GM23338 (cell line): ENCODE measurements around the gene ST3GAL2.

Source experiments
- EZH2 ChIP-seq: fragments of 200-600 bp; sonication (generic); IDR thresholded peaks from one replicate; pipeline ENCODE4 v1.8.0; 2017; ENCODE audit warnings: antibody characterized with exemption, mild to moderate bottlenecking, low read depth; ENCODE audit not compliant: unreplicated experiment
- EZH2phosphoT487 ChIP-seq: fragments of 200-600 bp; sonication (generic); IDR thresholded peaks from one replicate; pipeline ENCODE4 v1.8.1; 2018; ENCODE audit warnings: antibody characterized with exemption; ENCODE audit not compliant: unreplicated experiment
- NANOG ChIP-seq: IDR thresholded peaks from 2 replicates; pipeline ENCODE4 v1.6.1; 2016; ENCODE audit warnings: antibody characterized with exemption, borderline replicate concordance
- POLR2AphosphoS5 ChIP-seq: IDR thresholded peaks from 2 replicates; pipeline ENCODE4 v1.6.1; 2016; ENCODE audit warnings: antibody characterized with exemption, low read depth
- ZNF114 ChIP-seq: fragments of 250-450 bp; sonication (Bioruptor Pico); IDR thresholded peaks from 2 replicates; pipeline ENCODE4 v1.5.0; 2020; ENCODE audit warnings: mild to moderate bottlenecking, moderate library complexity
- TF ChIP-seq, protein P1 (sequence below), 2 experiments: fragments of 200-600 bp in 1 of 2; sonication (generic) in 1 of 2; conservative IDR thresholded peaks; 2 replicates each; pipeline versions ENCODE4 v1.5.1 to v1.6.1; 2016 to 2017; ENCODE audit warnings: antibody characterized with exemption in 2 of 2, low read depth in 2 of 2, mild to moderate bottlenecking in 2 of 2, moderate library complexity in 1 of 2
- TF ChIP-seq, protein P2 (sequence below): IDR thresholded peaks from one replicate; pipeline ENCODE4 v1.6.1; 2018; ENCODE audit warnings: antibody characterized with exemption; ENCODE audit not compliant: unreplicated experiment

DNA sequence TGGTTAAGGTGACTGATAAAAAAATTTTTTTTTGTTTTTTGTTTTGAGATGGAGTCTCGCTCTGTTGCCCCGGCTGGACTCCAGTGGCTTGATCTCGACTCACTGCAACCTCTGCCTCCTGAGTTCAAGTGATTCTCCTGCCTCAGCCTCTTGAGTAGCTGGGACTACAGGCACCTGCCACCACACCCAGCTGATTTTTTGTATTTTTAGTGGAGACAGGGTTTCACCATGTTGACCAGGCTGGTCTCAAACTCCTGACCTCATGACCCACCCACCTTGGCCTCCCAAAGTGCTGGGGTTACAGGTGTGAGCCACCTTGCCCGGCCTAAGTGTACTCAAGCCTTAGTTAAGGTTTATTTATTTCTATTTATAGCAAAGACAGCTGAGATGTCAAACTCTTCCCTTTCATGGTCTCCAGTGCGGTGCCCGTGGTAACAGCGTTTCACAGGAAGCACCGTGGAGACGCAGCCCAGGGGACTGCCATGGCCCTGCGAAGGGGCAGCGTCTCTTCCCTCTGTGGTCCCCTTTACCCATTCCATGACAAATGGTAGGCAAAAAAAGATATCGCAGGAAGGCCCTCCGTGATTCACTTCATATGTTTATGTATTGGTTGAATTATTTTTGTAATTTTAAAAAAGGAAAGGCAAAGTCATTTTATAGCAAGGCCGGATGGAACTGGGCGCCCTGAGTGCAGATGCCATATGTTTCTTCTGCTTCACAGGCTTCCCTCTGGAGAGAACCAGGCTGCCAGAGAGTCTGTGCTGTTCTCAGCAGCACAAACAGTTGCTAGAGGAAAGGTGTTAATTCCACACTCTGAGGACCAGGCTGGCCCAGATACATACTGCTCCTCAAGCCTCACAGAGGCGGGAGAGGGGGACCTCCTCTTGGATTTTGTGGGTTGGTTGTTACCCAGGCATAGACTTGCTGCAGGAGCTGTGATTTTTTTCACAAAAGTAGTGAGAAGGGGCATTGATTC lies 63.0 kb downstream of the ST3GAL2 start:
- TF ChIP-seq, protein P1, sequence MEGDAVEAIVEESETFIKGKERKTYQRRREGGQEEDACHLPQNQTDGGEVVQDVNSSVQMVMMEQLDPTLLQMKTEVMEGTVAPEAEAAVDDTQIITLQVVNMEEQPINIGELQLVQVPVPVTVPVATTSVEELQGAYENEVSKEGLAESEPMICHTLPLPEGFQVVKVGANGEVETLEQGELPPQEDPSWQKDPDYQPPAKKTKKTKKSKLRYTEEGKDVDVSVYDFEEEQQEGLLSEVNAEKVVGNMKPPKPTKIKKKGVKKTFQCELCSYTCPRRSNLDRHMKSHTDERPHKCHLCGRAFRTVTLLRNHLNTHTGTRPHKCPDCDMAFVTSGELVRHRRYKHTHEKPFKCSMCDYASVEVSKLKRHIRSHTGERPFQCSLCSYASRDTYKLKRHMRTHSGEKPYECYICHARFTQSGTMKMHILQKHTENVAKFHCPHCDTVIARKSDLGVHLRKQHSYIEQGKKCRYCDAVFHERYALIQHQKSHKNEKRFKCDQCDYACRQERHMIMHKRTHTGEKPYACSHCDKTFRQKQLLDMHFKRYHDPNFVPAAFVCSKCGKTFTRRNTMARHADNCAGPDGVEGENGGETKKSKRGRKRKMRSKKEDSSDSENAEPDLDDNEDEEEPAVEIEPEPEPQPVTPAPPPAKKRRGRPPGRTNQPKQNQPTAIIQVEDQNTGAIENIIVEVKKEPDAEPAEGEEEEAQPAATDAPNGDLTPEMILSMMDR (conservative IDR thresholded peaks at IDR 0.05; ENCODE audit: low read depth in 2 of 2), result no peak
- TF ChIP-seq EZH2, result no peak
- TF ChIP-seq POLR2AphosphoS5, result no peak
- TF ChIP-seq EZH2phosphoT487, result no peak
- TF ChIP-seq, protein P2, sequence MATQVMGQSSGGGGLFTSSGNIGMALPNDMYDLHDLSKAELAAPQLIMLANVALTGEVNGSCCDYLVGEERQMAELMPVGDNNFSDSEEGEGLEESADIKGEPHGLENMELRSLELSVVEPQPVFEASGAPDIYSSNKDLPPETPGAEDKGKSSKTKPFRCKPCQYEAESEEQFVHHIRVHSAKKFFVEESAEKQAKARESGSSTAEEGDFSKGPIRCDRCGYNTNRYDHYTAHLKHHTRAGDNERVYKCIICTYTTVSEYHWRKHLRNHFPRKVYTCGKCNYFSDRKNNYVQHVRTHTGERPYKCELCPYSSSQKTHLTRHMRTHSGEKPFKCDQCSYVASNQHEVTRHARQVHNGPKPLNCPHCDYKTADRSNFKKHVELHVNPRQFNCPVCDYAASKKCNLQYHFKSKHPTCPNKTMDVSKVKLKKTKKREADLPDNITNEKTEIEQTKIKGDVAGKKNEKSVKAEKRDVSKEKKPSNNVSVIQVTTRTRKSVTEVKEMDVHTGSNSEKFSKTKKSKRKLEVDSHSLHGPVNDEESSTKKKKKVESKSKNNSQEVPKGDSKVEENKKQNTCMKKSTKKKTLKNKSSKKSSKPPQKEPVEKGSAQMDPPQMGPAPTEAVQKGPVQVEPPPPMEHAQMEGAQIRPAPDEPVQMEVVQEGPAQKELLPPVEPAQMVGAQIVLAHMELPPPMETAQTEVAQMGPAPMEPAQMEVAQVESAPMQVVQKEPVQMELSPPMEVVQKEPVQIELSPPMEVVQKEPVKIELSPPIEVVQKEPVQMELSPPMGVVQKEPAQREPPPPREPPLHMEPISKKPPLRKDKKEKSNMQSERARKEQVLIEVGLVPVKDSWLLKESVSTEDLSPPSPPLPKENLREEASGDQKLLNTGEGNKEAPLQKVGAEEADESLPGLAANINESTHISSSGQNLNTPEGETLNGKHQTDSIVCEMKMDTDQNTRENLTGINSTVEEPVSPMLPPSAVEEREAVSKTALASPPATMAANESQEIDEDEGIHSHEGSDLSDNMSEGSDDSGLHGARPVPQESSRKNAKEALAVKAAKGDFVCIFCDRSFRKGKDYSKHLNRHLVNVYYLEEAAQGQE, result no peak
- no peak for TF ChIP-seq ZNF114 (CRISPR knock-in tag)
- TF ChIP-seq NANOG, result no peak
